Endothelial cell of umbilical vein (primary cell): ENCODE results near the gene EN2. TPM values are rescaled to one million over a fixed set of nuclear protein-coding genes. Genes with fewer than 3 reads are reported as not detected.

Source experiments
- BruUV-seq: library from RNA; stranded (reverse); fragments of 400-500 nt; replicated peaks from 2 replicates; lab custom pipeline; 2021; lab: Mats Ljungman, UMichigan
- CTCF ChIA-PET: fragments of 300-600, 350-600 bp; sonication (Branson Sonifier 250); formaldehyde crosslinking; loops from one replicate; lab custom pipeline; 2021; ENCODE audit warnings: antibody characterized with exemption, inconsistent platforms; lab: Charles Lee
- POLR2A ChIA-PET: fragments of 300-600, 350-600 bp; sonication (Branson Sonifier 250); formaldehyde crosslinking; loops from one replicate; lab custom pipeline; 2021; ENCODE audit warnings: antibody characterized with exemption, inconsistent platforms; lab: Charles Lee
- DNase-seq: peaks from one replicate; pipeline ENCODE4 v3.0.0-alpha.2; 2011; ENCODE audit warnings: low read depth, low spot score
- FAIRE-seq: peaks from 2 replicates; lab custom pipeline; 2011; peaks lifted over from hg19 to GRCh38; lab: Jason Lieb, UNC
- H2AFZ ChIP-seq: 2 replicates; pipeline ENCODE4 v1.6.0; 2012; ENCODE audit warnings: low read depth, low read length, control low read depth, inconsistent platforms
- H3K27ac ChIP-seq: 2 replicates; pipeline ENCODE4 v1.5.1; 2011; ENCODE audit warnings: low read depth, mild to moderate bottlenecking, control low read depth, low read length, moderate library complexity; ENCODE audit not compliant: insufficient read depth
- H3K27me3 ChIP-seq, 2 experiments: 2 replicates each; pipeline versions ENCODE4 v1.6.0 to v1.6.1; 2011; ENCODE audit warnings: low read length in 2 of 2, mixed read lengths in 1 of 2; ENCODE audit not compliant: control insufficient read depth in 2 of 2, insufficient read depth in 2 of 2
- H3K36me3 ChIP-seq, 2 experiments: 2 replicates in 1 of 2; 3 replicates in 1 of 2; pipeline ENCODE4 v1.5.1; 2011; ENCODE audit warnings: low read length in 2 of 2, mild to moderate bottlenecking in 1 of 2, moderate library complexity in 1 of 2; ENCODE audit not compliant: control insufficient read depth in 2 of 2, insufficient read depth in 2 of 2; ENCODE audit errors: extremely low read depth in 1 of 2
- H3K4me1 ChIP-seq: 3 replicates; pipeline ENCODE4 v1.5.1; 2011; ENCODE audit warnings: mild to moderate bottlenecking, low read length; ENCODE audit not compliant: control insufficient read depth, insufficient read depth; ENCODE audit errors: extremely low read depth
- H3K4me2 ChIP-seq: 2 replicates; pipeline ENCODE4 v1.6.1; 2011; ENCODE audit warnings: low read length, control low read depth, mixed read lengths; ENCODE audit not compliant: insufficient read depth
- H3K4me3 ChIP-seq, 3 experiments: fragments of 200-600 bp in 1 of 3; sonication (generic), shearing (Covaris generic) in 1 of 3; replicated peaks in 1 of 3; 2 replicates each; pipeline ENCODE4 v1.5.1; 2011 to 2016; ENCODE audit warnings: control low read depth in 3 of 3, low read length in 3 of 3, mild to moderate bottlenecking in 2 of 3, inconsistent platforms in 1 of 3, low read depth in 1 of 3, moderate library complexity in 1 of 3; ENCODE audit not compliant: insufficient read depth in 1 of 3
- H3K79me2 ChIP-seq: 2 replicates; pipeline ENCODE4 v1.6.0; 2012; ENCODE audit warnings: low read length, inconsistent platforms; ENCODE audit not compliant: control insufficient read depth, insufficient read depth
- H3K9ac ChIP-seq: replicated peaks from 2 replicates; pipeline ENCODE3; 2011; ENCODE audit warnings: low read length, control low read depth; ENCODE audit not compliant: insufficient read depth; ENCODE audit errors: extremely low read depth
- H3K9me1 ChIP-seq: replicated peaks from 3 replicates; pipeline ENCODE4 v1.6.0; 2011; ENCODE audit warnings: mild to moderate bottlenecking, low read length; ENCODE audit not compliant: control insufficient read depth, insufficient read depth; ENCODE audit errors: extremely low read depth
- H3K9me3 ChIP-seq: replicated peaks from 2 replicates; pipeline ENCODE4 v1.5.1; 2012; ENCODE audit warnings: low read length, inconsistent platforms; ENCODE audit not compliant: control insufficient read depth, insufficient read depth
- H4K20me1 ChIP-seq: replicated peaks from 2 replicates; pipeline ENCODE3; 2011; ENCODE audit warnings: mild to moderate bottlenecking, low read length; ENCODE audit not compliant: control insufficient read depth, insufficient read depth; ENCODE audit errors: extremely low read depth
- CTCF ChIP-seq, 2 donors: IDR thresholded peaks; 1 replicate in 1 of 2; 2 replicates in 1 of 2; pipeline ENCODE4 v1.5.1; 2011; ENCODE audit warnings: low read length in 2 of 2, mild to moderate bottlenecking in 2 of 2, moderate library complexity in 2 of 2, control low read depth in 1 of 2, inconsistent platforms in 1 of 2, low read depth in 1 of 2; ENCODE audit not compliant: insufficient read depth in 1 of 2; ENCODE audit errors: extremely low read depth in 1 of 2
- EZH2 ChIP-seq: IDR thresholded peaks from 2 replicates; pipeline ENCODE4 v1.6.1; 2012; ENCODE audit warnings: borderline replicate concordance, low read depth, mild to moderate bottlenecking, moderate library complexity, low read length, inconsistent platforms; ENCODE audit not compliant: severe bottlenecking
- FOS ChIP-seq: IDR thresholded peaks from 2 replicates; pipeline ENCODE4 v1.6.1; 2011; ENCODE audit warnings: mild to moderate bottlenecking, low read length, moderate library complexity, borderline replicate concordance; ENCODE audit not compliant: insufficient read depth
- JUN ChIP-seq: IDR thresholded peaks from 2 replicates; pipeline ENCODE4 v1.6.1; 2011; ENCODE audit warnings: borderline replicate concordance, low read depth; ENCODE audit not compliant: insufficient read length, insufficient read depth
- MAX ChIP-seq: IDR thresholded peaks from 2 replicates; pipeline ENCODE4 v1.6.1; 2011; ENCODE audit not compliant: insufficient read depth, insufficient read length
- MYC ChIP-seq: IDR thresholded peaks from one replicate; pipeline ENCODE4 v1.6.1; 2011; ENCODE audit warnings: mild to moderate bottlenecking, low read depth, low read length
- POLR2AphosphoS5 ChIP-seq: IDR thresholded peaks from 2 replicates; pipeline ENCODE4 v1.6.1; 2012; ENCODE audit warnings: low read depth, mild to moderate bottlenecking, control low read depth, low read length, moderate library complexity; ENCODE audit not compliant: insufficient read depth
- dilution Hi-C: fragments of 300-500 bp; cut with MboI; formaldehyde crosslinking; loops from one replicate; pipeline ENCODE4 v1.15.0; 2019; ENCODE audit warnings: low sequenced_read_pairs; ENCODE audit not compliant: extremely low pct_ligation_motif_present
- intact Hi-C: fragments of 100-400 bp; cut with micrococcal nuclease; formaldehyde crosslinking; loops from one replicate; pipeline ENCODE4 v1.10.0; 2022
- polyA plus RNA-seq, 4 experiments: library from polyadenylated mRNA; depleted of rRNA in 3 of 4; stranded (reverse) in 3 of 4; unstranded in 1 of 4; fragments of >200 nt; gene quantifications; 2 replicates each; pipeline versions ENCODE4 v1.2.1 to v1.2.3, GENCODE V29; 2011 to 2012; ENCODE audit warnings: missing spikeins in 1 of 4
- total RNA-seq: library from RNA; stranded (reverse); gene quantifications from 2 replicates; pipeline ENCODE4 v1.2.3, GENCODE V29; 2021

EN2 gene
- total and polyA plus RNA-seq, 2 donors (not counting 3 experiments of a cell fraction or from before 2014, with no cell fraction given): not detected

DNA sequence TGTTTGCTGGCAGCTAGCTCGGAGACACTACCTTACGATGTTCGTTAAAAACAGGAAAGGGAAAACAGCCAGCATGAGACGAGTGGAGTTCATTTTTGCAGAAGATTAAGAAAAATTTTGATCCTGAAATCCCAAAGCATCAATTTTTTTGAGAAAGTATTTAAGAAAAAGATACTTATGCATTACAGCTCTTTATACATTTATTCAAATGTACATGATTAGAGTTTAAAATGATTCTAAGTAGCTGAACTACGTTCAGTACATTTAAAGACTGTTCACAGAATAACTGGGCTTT lies 53.7 kb downstream of the EN2 start:
- H2AFZ ChIP-seq: no peak overlapping the region
- no peaks in the 10 kb centered on the region for H3K9me3 ChIP-seq
- no peaks in the 10 kb centered on the region for H3K36me3 ChIP-seq
- no peak for FAIRE-seq
- TF ChIP-seq POLR2AphosphoS5 (no peak), FOS (no peak), EZH2 (no peak), CTCF (IDR thresholded peaks at IDR 0.05; ENCODE audit: extremely low read depth in 1 of 2, insufficient read depth in 1 of 2, low read depth in 1 of 2, low read length in 2 of 2) (no peak), MAX (no peak), MYC (no peak), JUN (no peak)
- no peak overlapping the region for H3K4me3 ChIP-seq
- no peaks in the 10 kb centered on the region for H3K9me1 ChIP-seq
- no TSS peak for BruUV-seq
- H3K27me3 ChIP-seq: peaks cover 40 to 64% of the 10 kb centered on the region in 2 experiments
- no peak overlapping the region for H3K4me2 ChIP-seq
- dilution Hi-C loops (no loop called here), intact Hi-C loops (loop anchor here (5.0 kb wide), 1 partner anchor 49 kb away; no protein-coding TSS in a partner anchor)
- DNase-seq: no peak
- H3K9ac ChIP-seq: no peak overlapping the region
- CTCF ChIA-PET: interaction anchor here (1.0 to 1.3 kb wide), 2 partner anchors 26 to 584 kb away, joined by 3 to 4 read pairs; no protein-coding TSS in a partner anchor
- no peaks in the 10 kb centered on the region for H3K79me2 ChIP-seq
- POLR2A ChIA-PET: no interaction called here
- H4K20me1 ChIP-seq: no peaks in the 10 kb centered on the region
- H3K27ac ChIP-seq: no peak overlapping the region
- H3K4me1 ChIP-seq: no peaks in the 10 kb centered on the region
